GM19099 (cell line): Measurements from ENCODE around the gene SLA2.

Experiments
- POLR2A ChIP-seq: IDR thresholded peaks from 3 replicates; pipeline ENCODE4 v1.6.1; 2011; ENCODE audit warnings: low read depth; ENCODE audit not compliant: insufficient read length; ENCODE audit errors: extremely low read depth

SLA2 gene

GRCh38 chr20:36572701-36573102 lies 73.3 kb downstream of the SLA2 start:
- no peak for TF ChIP-seq POLR2A

GRCh38 chr20:36571564-36572504 lies 74.2 kb downstream of the SLA2 start:
- TF ChIP-seq POLR2A, result no peak

- no peak for TF ChIP-seq POLR2A
These were observed 76.1 kb downstream of the SLA2 start for GRCh38 chr20:36569847-36570429.

GRCh38 chr20:36565520-36565919 lies 80.5 kb downstream of the SLA2 start:
- TF ChIP-seq POLR2A, result no peak

- TF ChIP-seq POLR2A, result no peak
These were observed 82.6 kb downstream of the SLA2 start for GRCh38 chr20:36563374-36563773.

GRCh38 chr20:36562724-36563123 lies 83.3 kb downstream of the SLA2 start:
- no peak for TF ChIP-seq POLR2A
